ENCODE data around the gene HDGFL2.
"Not testable (repeated sequence)": the region's sequence is repeated elsewhere in the genome, so short reads cannot be mapped to it uniquely, and the experiment has no call there.

Gene HDGFL2

GRCh38 chr19:4513248-4513647, 41.2 kb downstream of the HDGFL2 start:
- DNase-seq (ENCODE audit: low read depth, low spot score): no peak

- DNase-seq (ENCODE audit: low read depth, low spot score): no peak
Observed at GRCh38 chr19:4515732-4516131, 43.6 kb downstream of the HDGFL2 start.

GRCh38 chr19:4516199-4516938, 44.3 kb downstream of the HDGFL2 start:
- no peak for DNase-seq (ENCODE audit: low read depth, low spot score)

- no peak for DNase-seq (ENCODE audit: low read depth, low spot score)
Observed at GRCh38 chr19:4516939-4517300, 44.8 kb downstream of the HDGFL2 start.

- DNase-seq (ENCODE audit: low read depth, low spot score): no peak
Observed at GRCh38 chr19:4517451-4518057, 45.5 kb downstream of the HDGFL2 start.

GRCh38 chr19:4518345-4519171, 46.5 kb downstream of the HDGFL2 start, which contains the start of gene PLIN4:
Gene PLIN4 (minus strand): TSS chr19:4518486. CDS start chr19:4518272, 214 bp downstream.
- DNase-seq (ENCODE audit: low read depth, low spot score): no peak

GRCh38 chr19:4519172-4519496, 47.0 kb downstream of the HDGFL2 start:
- no peak for DNase-seq (ENCODE audit: low read depth, low spot score)

- DNase-seq (ENCODE audit: low read depth, low spot score): no peak
Observed at GRCh38 chr19:4519521-4520277, 47.6 kb downstream of the HDGFL2 start.

GRCh38 chr19:4521170-4521887, 49.2 kb downstream of the HDGFL2 start:
- no peak for DNase-seq (ENCODE audit: low read depth, low spot score)

- DNase-seq (ENCODE audit: low read depth, low spot score): no peak
Observed at GRCh38 chr19:4521888-4522242, 49.8 kb downstream of the HDGFL2 start.

GRCh38 chr19:4522291-4523002, 50.4 kb downstream of the HDGFL2 start:
- DNase-seq (ENCODE audit: low read depth, low spot score): no peak

GRCh38 chr19:4523306-4524110, 51.4 kb downstream of the HDGFL2 start:
- DNase-seq (ENCODE audit: low read depth, low spot score): no peak

- DNase-seq (ENCODE audit: low read depth, low spot score): no peak
Observed at GRCh38 chr19:4524808-4525562, 52.9 kb downstream of the HDGFL2 start.

- DNase-seq (ENCODE audit: low read depth, low spot score): no peak
Observed at GRCh38 chr19:4525563-4526002, 53.5 kb downstream of the HDGFL2 start.

GRCh38 chr19:4527377-4527776, 55.3 kb downstream of the HDGFL2 start:
- not testable (repeated sequence) for DNase-seq (ENCODE audit: low read depth, low spot score)

- no peak for DNase-seq (ENCODE audit: low read depth, low spot score)
Observed at GRCh38 chr19:4528843-4529242, 56.7 kb downstream of the HDGFL2 start.

GRCh38 chr19:4529924-4530522, 57.9 kb downstream of the HDGFL2 start:
- DNase-seq (ENCODE audit: low read depth, low spot score): no peak

- DNase-seq (ENCODE audit: low read depth, low spot score): no peak
Observed at GRCh38 chr19:4531562-4532165, 59.6 kb downstream of the HDGFL2 start.

All from smooth muscle cell of the brain vasculature (primary cell).